GM18873 (cell line): ENCODE measurements around the gene TTLL11.

Experiments used
- ATAC-seq: cut with Tn5 transposase; IDR thresholded peaks from one replicate; pipeline ENCODE4 v1.9.1; 2021; ENCODE audit warnings: mild to moderate bottlenecking, moderate library complexity, moderate number of reproducible peaks; ENCODE audit not compliant: unreplicated experiment, low FRiP score

TTLL11 gene

DNA sequence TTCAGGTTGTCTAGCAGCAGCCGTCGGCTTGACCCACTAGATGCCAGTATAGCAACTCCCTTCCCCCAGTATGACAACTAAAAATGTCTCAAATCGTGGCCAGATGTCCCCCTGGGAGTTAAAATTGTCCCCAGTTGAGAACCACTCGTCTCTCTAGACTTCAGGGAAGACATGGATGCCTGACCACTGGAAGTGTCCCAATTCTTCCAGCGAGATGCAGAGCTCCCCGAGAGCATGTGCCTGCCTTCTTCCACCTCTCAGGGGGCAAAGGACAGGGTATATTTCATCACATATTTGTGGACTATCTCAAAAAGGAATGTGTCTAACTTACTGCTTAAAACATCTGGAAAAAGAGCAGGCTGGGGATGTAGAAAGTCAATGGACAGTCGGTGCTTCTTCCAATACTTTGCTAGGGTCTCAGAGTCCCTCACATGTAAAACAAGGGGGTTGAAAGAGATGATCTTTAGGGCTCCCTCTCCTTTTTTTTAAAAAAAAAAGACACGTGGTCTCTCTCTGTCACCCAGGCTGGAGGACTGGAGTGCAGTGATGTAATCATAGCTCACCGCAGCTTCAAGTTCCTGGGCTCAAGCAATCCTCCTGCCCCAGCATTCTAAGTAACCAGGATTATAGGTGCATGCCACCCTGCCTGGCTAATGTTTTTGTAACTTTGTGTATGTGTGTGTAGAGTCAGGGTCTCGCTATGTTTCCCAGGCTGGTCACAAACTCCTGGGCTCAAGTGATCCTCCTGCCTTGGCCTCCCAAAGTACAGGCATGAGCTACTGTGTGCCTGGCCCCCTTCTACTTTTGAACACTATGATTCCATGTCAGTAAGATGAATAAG lies 251.1 kb downstream of the TTLL11 start:
- ATAC-seq = no peak

DNA sequence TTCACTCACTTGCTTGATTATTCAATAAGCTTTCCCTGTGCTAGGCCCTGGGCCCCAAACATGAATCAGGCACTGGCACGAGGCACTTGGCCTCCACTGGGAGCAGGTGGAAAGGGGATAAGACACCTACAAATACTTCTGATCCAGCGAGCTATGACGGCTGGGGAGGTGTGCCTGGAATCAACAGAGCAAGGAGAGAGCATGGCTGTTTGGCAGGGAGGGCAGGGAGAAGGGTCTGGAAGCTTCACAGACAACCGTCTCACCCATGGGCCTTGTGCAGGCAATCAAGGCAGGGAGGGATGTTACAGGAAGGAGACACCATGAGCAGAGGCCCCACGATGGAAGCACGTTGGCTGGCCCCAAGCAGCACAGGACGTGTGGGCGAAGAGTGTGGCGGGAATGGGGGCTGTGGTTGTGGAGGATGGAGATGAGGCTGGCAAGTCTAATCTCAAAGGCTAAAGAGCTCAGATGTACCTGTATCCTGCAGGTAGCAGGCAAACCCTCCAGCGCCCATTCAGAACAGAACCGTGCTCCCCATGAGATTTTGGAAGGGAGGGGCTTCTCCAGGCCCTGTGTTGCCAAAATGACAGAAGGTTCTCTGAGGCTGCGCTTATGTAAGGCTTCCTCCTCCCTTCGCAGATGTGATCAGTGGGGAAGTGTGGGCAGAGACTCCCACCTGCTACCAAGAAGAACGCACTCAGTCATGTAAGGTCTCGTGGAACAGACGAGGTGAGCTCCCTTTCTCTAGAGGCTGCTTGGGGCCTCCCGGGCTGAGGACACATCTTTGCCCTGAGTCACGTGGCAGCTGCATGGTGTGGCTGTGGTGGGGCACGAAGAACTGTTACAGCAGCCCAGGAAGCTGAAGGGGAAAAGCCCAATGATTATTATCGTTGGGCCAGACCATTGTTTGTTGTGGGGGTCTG lies 252.0 kb downstream of the TTLL11 start:
- no peak for ATAC-seq

DNA sequence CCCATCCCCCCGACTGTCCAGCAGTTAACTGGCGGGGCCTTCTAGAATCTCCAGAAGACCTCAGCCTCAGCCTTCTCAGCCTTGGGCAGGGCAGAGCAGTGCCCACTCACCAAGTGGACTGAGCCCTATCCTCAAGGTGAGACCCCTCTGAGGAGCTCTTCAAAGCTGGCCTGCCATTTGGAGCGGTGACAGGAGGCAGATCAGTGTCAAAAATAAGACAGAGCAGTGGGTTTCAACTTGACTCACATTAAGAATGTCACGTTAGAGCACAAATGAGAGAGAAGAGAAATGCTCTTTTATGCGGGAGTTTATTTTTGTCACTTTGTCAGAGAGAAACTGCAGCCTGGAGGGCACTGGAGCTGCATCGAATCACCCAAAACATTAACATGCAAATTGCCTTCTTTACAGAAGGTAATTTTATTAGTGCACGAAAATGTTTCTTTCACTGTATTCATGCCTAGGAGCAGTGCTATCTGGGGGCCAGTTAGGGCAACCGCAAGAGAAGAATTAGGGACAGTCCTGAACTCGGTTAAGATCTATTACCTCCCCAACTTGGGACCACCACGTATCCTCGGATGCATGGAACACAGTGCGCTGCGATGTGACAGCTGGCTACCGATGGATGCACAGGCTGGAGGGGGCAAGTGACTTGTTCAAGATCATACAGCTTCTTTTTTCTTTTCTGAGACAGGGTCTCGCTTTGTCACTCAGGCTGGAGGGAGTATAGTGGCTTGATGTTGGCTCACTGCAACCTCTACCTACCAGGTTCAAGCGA lies 253.2 kb downstream of the TTLL11 start:
- ATAC-seq = no peak

DNA sequence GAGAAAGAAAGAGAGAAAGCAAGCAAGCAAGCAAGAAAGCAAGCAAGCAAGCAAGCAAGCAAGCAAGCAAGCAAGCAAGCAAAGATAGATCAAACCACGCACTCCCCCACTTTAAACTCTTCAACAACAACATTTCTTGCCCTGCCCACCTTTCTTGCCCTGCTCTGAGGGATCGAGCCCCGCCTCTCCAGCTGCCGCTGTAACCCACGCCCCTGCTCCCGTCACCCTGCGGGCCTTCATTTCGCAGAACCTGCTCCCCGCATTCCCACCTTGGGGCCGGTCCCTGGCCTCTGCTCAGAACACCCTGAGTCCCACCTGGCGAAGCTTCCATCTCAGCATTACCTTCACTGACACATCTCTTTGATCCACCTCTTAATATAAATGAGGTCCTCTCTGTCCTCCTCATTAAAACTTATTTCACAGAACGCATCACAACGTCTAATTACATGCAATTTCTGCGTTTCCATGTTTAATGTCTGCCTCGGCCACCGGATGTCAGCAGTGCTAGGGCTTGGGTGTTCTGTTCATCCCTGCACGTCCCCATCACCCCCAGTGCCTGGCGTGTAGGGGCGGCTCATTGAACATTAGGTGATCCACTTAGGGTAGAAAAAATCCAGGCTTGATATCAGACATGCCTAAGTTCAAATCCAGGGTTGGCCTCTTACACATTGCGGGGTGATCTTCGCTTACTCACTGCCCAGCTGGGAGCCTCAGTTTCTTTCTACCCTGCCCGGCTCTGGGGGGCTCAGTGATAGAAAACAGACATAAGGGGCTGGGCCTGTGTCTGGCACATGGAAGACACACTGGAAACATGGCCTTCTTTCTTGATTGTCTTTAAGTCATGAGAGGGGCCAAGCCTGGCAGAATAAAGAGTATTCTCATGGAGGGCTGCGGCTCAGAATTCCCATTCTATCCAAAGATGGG lies 254.1 kb downstream of the TTLL11 start:
- no peak for ATAC-seq

DNA sequence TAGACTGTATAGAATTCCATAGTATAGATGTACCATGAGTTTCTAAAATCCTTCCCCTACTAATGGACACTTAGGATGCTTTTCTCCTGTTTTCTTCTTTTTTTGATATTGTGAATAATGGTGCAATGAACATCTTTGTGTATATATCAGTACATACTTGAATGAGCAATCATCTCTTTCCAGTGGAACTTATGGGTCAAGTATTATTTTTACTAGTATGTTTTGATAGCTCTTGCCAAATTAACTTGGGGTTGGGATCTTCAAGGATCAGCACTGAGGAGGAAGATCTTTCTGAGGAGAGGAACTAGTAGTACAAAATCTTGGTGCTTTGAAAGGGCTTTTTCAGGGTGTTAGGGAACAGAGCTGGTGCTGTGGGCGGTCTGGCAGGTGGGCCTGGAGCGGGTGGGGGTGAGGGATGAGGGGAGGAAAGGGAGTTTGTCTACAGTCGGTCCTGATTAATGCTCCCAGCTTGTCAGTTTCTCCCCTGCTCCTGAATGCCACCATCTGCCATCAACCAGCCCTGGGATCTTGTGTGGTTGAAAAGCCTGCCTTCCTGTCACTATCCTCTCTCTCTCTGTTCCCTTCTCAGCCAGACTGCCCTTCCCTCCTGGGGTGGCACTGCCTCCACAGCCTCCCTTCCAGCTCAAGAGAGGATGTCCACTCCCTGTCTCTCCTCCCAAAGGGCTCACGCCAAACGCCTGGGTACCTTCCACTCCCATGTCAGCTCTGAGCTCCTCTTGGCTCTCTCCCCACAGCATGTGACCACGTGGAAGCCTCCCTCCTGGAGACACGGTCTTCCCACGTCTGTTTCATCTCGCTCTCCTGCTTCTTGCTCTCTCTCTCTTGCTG lies 255.8 kb downstream of the TTLL11 start:
- ATAC-seq = no peak

DNA sequence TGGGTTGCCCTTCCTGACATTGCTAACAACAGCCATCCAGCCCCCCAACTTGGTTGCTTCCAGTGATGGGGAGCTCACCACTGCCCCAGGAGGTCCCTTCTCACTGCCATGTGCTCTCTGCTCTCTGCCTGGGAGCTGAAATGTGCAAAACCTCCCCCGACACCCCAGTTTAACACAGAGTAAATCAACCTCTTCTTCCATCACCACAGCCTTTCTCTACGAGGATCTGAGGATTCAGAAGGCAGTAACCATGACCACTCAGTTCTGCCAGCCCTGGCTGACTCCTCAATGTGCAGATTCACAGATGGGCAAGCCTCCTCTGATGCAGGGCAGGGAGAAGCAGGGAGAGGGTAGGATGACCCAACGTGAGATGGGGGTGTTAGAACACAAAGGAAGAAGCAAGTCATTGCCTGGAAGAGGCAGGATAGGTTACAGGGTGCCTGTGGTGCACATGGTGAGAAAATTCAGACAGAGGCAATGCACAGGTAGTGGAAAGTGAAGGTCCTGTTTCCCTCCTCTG lies 256.7 kb downstream of the TTLL11 start:
- no peak for ATAC-seq

DNA sequence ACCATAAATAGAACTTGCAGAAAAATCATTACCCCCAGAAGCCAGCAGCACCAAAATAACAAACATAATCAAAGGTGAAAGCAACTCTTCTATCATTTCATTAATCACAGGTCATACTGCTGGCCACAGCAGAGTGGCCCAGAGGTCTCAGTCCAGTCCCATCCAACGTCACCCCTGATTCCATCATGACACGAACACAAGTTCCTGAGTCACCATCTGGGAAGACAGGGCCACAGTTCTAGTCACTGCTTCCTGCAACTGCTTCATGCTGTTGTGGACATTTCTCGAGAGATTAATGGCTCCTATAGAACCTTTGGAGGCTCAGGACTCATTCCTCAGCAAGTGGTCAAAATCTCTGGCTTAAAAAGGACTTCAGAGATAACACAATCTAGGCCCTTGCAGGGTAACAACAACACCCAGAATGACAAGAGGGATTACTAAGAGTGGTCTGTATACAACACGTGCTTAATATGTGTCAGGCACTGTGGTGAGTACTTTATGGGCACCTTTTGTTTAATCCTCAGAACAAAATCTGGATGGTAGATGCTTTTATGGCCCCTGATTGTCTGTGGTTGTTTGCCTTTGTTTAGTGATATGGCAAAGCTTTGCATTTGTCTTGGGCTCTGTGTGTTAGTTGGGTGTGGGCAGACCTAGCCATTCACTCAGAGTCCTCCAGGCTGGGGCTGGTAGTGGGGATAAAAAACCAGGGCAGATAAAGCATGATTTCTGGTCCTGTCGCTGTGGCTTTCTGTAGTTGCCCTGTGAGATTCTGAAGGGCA lies 257.3 kb downstream of the TTLL11 start:
- ATAC-seq = no peak

- ATAC-seq = no peak
Measured at GRCh38 chr9:121833061-121833460, 260.0 kb downstream of the TTLL11 start.

DNA sequence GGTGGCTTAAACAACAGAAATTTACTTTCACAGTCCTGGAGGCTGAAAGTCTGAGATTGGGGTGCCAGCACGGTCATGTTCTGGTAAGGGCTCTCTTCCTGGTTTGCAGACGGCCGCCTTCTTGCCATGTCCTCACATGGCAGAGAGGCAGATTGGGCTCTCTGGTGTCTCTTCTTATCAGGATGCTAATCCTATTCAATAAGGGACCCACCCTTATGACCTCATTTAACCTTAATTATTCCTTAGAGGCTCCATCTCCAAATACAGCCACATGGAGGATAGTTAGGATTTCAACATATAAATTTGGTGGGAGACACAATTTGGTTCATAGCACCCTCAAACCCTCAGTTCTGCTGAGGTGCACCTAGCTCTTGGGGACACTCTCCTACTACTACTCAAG lies 261.2 kb downstream of the TTLL11 start:
- ATAC-seq = no peak

DNA sequence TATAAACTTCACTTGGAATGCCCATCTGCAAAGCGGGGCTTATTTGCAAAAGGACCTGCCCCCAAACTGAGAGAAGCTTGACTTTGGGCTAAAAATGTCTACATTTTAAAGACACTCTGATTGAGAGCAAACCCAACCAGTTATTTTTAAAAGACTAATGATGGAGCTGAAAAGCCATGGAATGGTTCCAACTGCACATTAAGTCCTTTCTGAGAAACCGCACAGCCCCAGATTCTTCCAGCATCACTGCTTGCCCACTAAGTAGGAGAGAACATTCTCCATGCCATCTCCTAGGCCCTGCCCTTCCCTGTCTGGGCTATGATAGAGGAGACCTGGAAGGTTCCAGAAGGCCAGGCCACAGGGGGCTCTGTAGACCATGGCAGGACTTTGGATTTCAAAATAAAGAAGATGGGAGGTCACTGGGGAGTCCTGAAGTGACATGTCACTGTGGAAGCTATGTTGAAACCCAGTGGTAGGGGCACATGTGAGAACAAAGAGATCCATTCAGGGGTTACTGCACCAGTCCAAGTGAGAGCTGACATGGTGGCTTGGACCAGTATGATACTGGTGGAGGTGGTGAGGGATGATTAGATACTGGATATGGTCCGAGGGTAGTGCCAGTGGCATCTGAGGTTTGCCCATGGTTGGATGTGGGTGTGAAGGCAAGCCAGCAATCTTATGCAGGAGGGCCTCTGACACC lies 262.5 kb downstream of the TTLL11 start:
- no peak for ATAC-seq

GRCh38 chr9:121827251-121827967 lies 265.7 kb downstream of the TTLL11 start:
- ATAC-seq = no peak

- no peak for ATAC-seq
Measured at GRCh38 chr9:121826711-121827110, 266.4 kb downstream of the TTLL11 start.

- ATAC-seq = no peak
Measured at GRCh38 chr9:121825031-121825691, 267.9 kb downstream of the TTLL11 start.

DNA sequence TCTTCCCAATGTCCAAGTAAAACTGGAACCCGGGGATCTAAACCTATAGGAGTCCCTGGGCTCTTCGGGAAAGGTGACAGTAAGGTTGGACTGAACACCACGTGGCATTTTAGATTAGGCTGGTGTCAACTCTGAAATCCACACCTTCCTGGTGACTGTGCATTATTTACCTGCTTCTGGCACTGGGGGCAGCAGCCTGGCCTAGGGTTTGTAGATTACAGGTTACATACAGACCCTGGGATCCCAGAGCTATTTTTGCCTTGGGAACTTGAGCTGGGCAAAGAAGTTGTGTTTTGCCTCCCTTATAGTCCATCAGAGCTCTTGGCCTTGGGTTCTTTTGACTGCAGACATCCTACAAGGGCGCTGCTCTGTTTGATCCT lies 268.5 kb downstream of the TTLL11 start:
- ATAC-seq = no peak

GRCh38 chr9:121823451-121824169 lies 269.5 kb downstream of the TTLL11 start:
- no peak for ATAC-seq
